ENCODE data around the gene MUC5B.

The MUC5B gene

GRCh38 chr11:1236316-1237127, 13.7 kb downstream of the MUC5B start:
- no peak for DNase-seq (ENCODE audit: low read depth)
- TF ChIP-seq, protein P1, sequence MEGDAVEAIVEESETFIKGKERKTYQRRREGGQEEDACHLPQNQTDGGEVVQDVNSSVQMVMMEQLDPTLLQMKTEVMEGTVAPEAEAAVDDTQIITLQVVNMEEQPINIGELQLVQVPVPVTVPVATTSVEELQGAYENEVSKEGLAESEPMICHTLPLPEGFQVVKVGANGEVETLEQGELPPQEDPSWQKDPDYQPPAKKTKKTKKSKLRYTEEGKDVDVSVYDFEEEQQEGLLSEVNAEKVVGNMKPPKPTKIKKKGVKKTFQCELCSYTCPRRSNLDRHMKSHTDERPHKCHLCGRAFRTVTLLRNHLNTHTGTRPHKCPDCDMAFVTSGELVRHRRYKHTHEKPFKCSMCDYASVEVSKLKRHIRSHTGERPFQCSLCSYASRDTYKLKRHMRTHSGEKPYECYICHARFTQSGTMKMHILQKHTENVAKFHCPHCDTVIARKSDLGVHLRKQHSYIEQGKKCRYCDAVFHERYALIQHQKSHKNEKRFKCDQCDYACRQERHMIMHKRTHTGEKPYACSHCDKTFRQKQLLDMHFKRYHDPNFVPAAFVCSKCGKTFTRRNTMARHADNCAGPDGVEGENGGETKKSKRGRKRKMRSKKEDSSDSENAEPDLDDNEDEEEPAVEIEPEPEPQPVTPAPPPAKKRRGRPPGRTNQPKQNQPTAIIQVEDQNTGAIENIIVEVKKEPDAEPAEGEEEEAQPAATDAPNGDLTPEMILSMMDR (IDR thresholded peaks at IDR 0.05; ENCODE audit: control insufficient read depth, insufficient read depth, low read depth, low read length, missing control alignments), result no peak
- no peak overlapping the region for H3K4me3 ChIP-seq (ENCODE audit: control insufficient read depth, low read depth, low read length)

DNA sequence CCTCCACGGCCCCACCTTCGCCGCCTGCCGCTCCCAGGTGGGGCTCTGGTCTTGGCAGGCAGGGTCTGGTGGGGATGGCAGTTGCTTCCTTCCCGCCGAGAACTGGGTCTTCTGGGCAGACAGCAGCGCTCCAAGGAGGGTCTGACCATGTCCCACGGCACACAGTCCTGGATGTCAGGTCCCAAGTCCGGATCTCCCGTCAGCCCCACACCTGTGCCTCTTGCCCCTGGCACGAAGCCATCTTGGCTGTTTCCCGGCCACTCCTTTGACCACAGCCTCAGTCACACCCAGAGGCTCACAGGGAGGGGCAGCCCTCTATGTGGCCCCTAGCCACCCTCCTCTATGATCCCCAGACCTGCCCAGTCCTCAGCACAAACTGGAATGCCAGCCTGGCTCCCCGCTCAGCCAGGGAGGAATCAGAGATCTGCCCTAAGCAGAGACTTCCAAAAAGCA, 14.3 kb downstream of the MUC5B start:
- H3K4me3 ChIP-seq (ENCODE audit: control insufficient read depth, low read depth, low read length), result no peak overlapping the region
- TF ChIP-seq, protein P1 (IDR thresholded peaks at IDR 0.05; ENCODE audit: control insufficient read depth, insufficient read depth, low read depth, low read length, missing control alignments), result no peak
- DNase-seq (ENCODE audit: low read depth), result no peak

- TF ChIP-seq, protein P1 (IDR thresholded peaks at IDR 0.05; ENCODE audit: control insufficient read depth, insufficient read depth, low read depth, low read length, missing control alignments), result no peak
- H3K4me3 ChIP-seq (ENCODE audit: control insufficient read depth, low read depth, low read length), result no peak overlapping the region
- no peak for DNase-seq (ENCODE audit: low read depth)
These were observed 15.0 kb downstream of the MUC5B start for GRCh38 chr11:1237851-1238250.

GRCh38 chr11:1238767-1239595, 16.1 kb downstream of the MUC5B start:
- no peak overlapping the region for H3K4me3 ChIP-seq (ENCODE audit: control insufficient read depth, low read depth, low read length)
- TF ChIP-seq, protein P1 (IDR thresholded peaks at IDR 0.05; ENCODE audit: control insufficient read depth, insufficient read depth, low read depth, low read length, missing control alignments), result no peak
- DNase-seq (ENCODE audit: low read depth), result no peak

DNA sequence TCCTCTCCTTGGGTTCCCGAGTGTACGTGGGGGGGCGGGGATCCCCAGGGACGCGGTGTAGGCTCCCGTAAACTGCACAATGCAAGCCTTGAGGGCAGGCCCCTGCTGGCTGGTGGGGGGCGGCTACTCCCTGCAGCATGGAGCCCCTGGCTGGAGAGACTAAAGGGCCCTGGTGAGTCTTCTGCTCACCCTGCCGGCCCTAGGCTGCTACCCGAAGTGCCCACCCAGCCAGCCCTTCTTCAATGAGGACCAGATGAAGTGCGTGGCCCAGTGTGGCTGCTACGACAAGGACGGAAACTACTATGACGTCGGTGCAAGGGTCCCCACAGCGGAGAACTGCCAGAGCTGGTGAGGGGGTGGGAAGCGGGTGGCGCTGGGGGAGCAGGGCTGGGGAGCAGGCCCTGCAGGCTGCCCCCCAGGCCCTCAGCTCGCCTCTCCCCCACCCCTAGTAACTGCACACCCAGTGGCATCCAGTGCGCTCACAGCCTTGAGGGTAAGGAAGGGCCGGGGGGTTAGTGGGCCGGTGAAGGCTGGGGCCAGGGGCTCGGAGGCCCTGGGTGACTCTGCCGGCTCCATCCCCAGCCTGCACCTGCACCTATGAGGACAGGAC, 16.8 kb downstream of the MUC5B start:
- TF ChIP-seq, protein P1 (IDR thresholded peaks at IDR 0.05; ENCODE audit: control insufficient read depth, insufficient read depth, low read depth, low read length, missing control alignments), result no peak
- no peak for DNase-seq (ENCODE audit: low read depth)
- no peak overlapping the region for H3K4me3 ChIP-seq (ENCODE audit: control insufficient read depth, low read depth, low read length)

GRCh38 chr11:1240771-1241170, 17.9 kb downstream of the MUC5B start:
- H3K4me3 ChIP-seq (ENCODE audit: control insufficient read depth, low read depth, low read length), result no peak overlapping the region
- DNase-seq (ENCODE audit: low read depth), result no peak
- TF ChIP-seq, protein P1 (IDR thresholded peaks at IDR 0.05; ENCODE audit: control insufficient read depth, insufficient read depth, low read depth, low read length, missing control alignments), result no peak

Measured in AG09309 (cell line).